Lung (tissue), 12 donors: ENCODE measurements around the gene CYB561A3. TPM values are rescaled to one million over a fixed set of nuclear protein-coding genes. Genes with fewer than 3 reads are reported as not detected.

ENCODE experiments used
- ATAC-seq: fragments of 200-7000 bp; cut with Tn5 transposase; one replicate; pipeline ENCODE4 v1.9.1; 2020; ENCODE audit warnings: moderate number of reproducible peaks; ENCODE audit not compliant: insufficient read depth, low FRiP score
- DNase-seq, 3 donors: peaks; one replicate each; pipeline ENCODE4 v3.0.0-alpha.2; 2013 to 2017
- H3K27ac ChIP-seq, 2 donors: one replicate each; pipeline ENCODE4 v1.5.1; 2013; ENCODE audit warnings: mild to moderate bottlenecking in 2 of 2, moderate library complexity in 2 of 2, control low read depth in 1 of 2, inconsistent platforms in 1 of 2, low read depth in 1 of 2, low read length in 1 of 2
- H3K27me3 ChIP-seq, 3 donors: one replicate each; pipeline ENCODE4 v1.5.1; 2013; ENCODE audit warnings: low read length in 2 of 3; ENCODE audit not compliant: control insufficient read depth in 3 of 3, insufficient read depth in 3 of 3
- H3K36me3 ChIP-seq, 4 donors: one replicate each; pipeline ENCODE4 v1.5.1; 2013; ENCODE audit warnings: low read length in 4 of 4, mild to moderate bottlenecking in 1 of 4, moderate library complexity in 1 of 4; ENCODE audit not compliant: control insufficient read depth in 4 of 4, insufficient read depth in 4 of 4
- H3K4me1 ChIP-seq, 5 donors: one replicate each; pipeline ENCODE4 v1.5.1; 2013; ENCODE audit warnings: low read length in 5 of 5, mild to moderate bottlenecking in 2 of 5, moderate library complexity in 1 of 5; ENCODE audit not compliant: control insufficient read depth in 5 of 5, insufficient read depth in 5 of 5
- H3K4me3 ChIP-seq: one replicate; pipeline ENCODE4 v1.5.1; 2013; ENCODE audit warnings: mild to moderate bottlenecking, control low read depth, moderate library complexity
- H3K9ac ChIP-seq, 2 donors: one replicate each; pipeline ENCODE4 v1.5.1; 2013; ENCODE audit warnings: low read length in 2 of 2, control low read depth in 1 of 2; ENCODE audit not compliant: insufficient read depth in 1 of 2
- H3K9me3 ChIP-seq, 4 donors: one replicate each; pipeline ENCODE4 v1.5.1; 2013; ENCODE audit warnings: low read length in 3 of 4, mild to moderate bottlenecking in 1 of 4, moderate library complexity in 1 of 4; ENCODE audit not compliant: control insufficient read depth in 4 of 4, insufficient read depth in 3 of 4
- CTCF ChIP-seq: IDR thresholded peaks from 2 replicates; pipeline ENCODE4 v1.5.1; 2012; ENCODE audit warnings: mild to moderate bottlenecking; ENCODE audit errors: control extremely low read depth, extremely low read depth
- WGBS, 2 donors: extraction: QIAGEN DNeasy Blood & Tissue Kit; methylation state at CpG; one replicate each; pipeline ENCODE4 v1.1.7; 2013; 5-methylcytosine and 5-hydroxymethylcytosine counted together
- polyA plus RNA-seq, 2 donors: library from polyadenylated mRNA; stranded (reverse); fragments of 200-250 nt; gene quantifications; one replicate each; pipeline ENCODE4 v1.2.1, GENCODE V29; 2013
- total RNA-seq, 2 donors: library from RNA; depleted of rRNA in 1 of 2; stranded (reverse); fragments of >200 nt in 1 of 2; gene quantifications; one replicate each; pipeline ENCODE4 v1.2.1, GENCODE V29; 2014 to 2021
- donor health status: control.
- donor health status: control.
- donor health status: Bipolar disorder and iron deficiency.
- donor health status: healthy.
- donor health status: DM: yes; HTN: yes; CAD: no.

Gene CYB561A3
- total and polyA plus RNA-seq, 4 donors, result 20.8 to 51.3 (median 36.4) TPM

GRCh38 chr11:61361237-61361740 lies 393 bp downstream of the CYB561A3 start:
- no peaks in the 10 kb centered on the region for H3K9me3 ChIP-seq
- peaks cover 0 to 18% (median 4%) of the 10 kb centered on the region in 5 donors for H3K4me1 ChIP-seq
- DNase-seq (no peak), ATAC-seq (no peak)
- no peaks in the 10 kb centered on the region for H3K27me3 ChIP-seq
- H3K4me3 ChIP-seq, result peak overlapping the region; percentile 80
- WGBS, 2 donors, result 4% methylated on average over 22 of the region's 22 CpGs
- H3K27ac ChIP-seq, result peak overlapping the region; percentile 99 to 100
- peaks cover 13 to 22% (median 14%) of the 10 kb centered on the region in 4 donors for H3K36me3 ChIP-seq
- no peak for TF ChIP-seq CTCF
- H3K9ac ChIP-seq, result peak overlapping the region; percentile 46 to 86

- Histone ChIP-seq H3K4me1 (peaks cover 0 to 18% (median 4%) of the 10 kb centered on the region in 5 donors), H3K9ac (no peak overlapping the region), H3K27ac (no peak overlapping the region), H3K9me3 (no peaks in the 10 kb centered on the region), H3K36me3 (peaks cover 4 to 13% (median 8%) of the 10 kb centered on the region in 4 donors), H3K4me3 (no peak overlapping the region), H3K27me3 (no peaks in the 10 kb centered on the region)
- no peak for TF ChIP-seq CTCF
- DNase-seq, result no peak
- WGBS, 2 donors, result 79 to 89% methylated on average over 6 of the region's 6 CpGs
- no peak for ATAC-seq
Observed at GRCh38 chr11:61359516-61359915, 2.2 kb downstream of the CYB561A3 start.

DNA sequence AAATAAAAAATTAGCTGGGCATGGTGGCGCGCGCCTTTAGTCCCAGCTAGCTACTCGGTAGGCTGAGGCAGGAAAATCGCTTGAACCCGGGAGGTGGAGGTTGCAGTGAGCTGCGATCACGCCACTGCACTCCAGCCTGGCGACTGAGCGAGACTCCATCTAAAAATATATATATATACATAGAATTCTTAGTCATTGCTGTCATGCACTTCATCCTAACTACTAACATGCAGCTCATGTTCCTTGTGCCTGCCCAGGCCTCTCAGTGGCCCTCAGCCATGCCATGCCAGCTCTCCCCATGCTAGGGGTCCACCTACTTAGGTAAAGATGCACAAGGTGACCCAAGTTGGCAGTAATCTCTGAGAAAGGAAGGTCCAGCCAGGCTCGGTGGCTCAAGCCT lies 3.1 kb downstream of the CYB561A3 start:
- Histone ChIP-seq H3K36me3 (peaks cover 0 to 12% (median 2%) of the 10 kb centered on the region in 4 donors), H3K27me3 (no peaks in the 10 kb centered on the region), H3K27ac (peak overlapping the region in 1 of 2 donors; percentile 32), H3K9me3 (no peaks in the 10 kb centered on the region), H3K4me1 (peaks cover 0 to 18% (median 4%) of the 10 kb centered on the region in 5 donors), H3K9ac (no peak overlapping the region), H3K4me3 (no peak overlapping the region)
- no peak for DNase-seq
- TF ChIP-seq CTCF, result no peak
- no peak for ATAC-seq
- WGBS, 2 donors, result 97% methylated on average over 11 of the region's 11 CpGs

DNA sequence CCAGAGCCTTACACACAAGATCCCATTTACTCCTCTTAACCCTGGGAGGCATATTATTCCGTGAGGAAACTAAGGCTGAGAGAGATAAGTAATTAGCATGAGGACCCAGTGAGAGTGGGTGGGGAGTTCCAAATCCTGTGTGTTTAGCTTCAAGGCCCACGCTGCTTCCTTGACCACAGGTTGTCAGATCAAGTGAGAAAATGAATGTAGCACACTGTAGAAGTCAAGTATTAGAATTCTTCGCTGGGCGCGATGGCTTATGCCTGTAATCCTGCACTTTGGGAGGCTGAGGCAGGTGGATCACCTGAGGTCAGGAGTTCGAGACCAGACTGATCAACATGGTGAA lies 3.8 kb downstream of the CYB561A3 start:
- DNase-seq (no peak), ATAC-seq (no peak)
- Histone ChIP-seq H3K9ac (no peak overlapping the region), H3K4me3 (no peak overlapping the region), H3K36me3 (peaks cover 0 to 19% (median 6%) of the 10 kb centered on the region in 4 donors), H3K27ac (no peak overlapping the region), H3K27me3 (no peaks in the 10 kb centered on the region), H3K9me3 (no peaks in the 10 kb centered on the region), H3K4me1 (peaks cover 0 to 11% (median 3%) of the 10 kb centered on the region in 5 donors)
- no peak for TF ChIP-seq CTCF
- WGBS, 2 donors, result 92 to 94% methylated on average over 6 of the region's 6 CpGs
